Ectodermal cell (in vitro differentiated cells): ENCODE results near the gene ZNF263.
A peak's percentile ranks its signal among the peaks of the same experiment; 100 is the strongest.

ENCODE experiments used
- H3K27ac ChIP-seq: 2 replicates; pipeline ENCODE4 v1.7.0; 2013; ENCODE audit warnings: mild to moderate bottlenecking, low read depth, low read length; ENCODE audit not compliant: insufficient read depth, poor library complexity, severe bottlenecking
- H3K27me3 ChIP-seq: 2 replicates; pipeline ENCODE4 v1.7.0; 2013; ENCODE audit warnings: mild to moderate bottlenecking, low read length; ENCODE audit not compliant: insufficient read depth, control insufficient read depth, poor library complexity, severe bottlenecking
- H3K36me3 ChIP-seq: one replicate; pipeline ENCODE4 v1.7.0; 2013; ENCODE audit warnings: low read length; ENCODE audit not compliant: control insufficient read depth, insufficient read depth
- H3K4me1 ChIP-seq: one replicate; pipeline ENCODE4 v1.7.0; 2013; ENCODE audit warnings: low read length; ENCODE audit not compliant: control insufficient read depth, insufficient read depth
- H3K4me3 ChIP-seq: 2 replicates; pipeline ENCODE4 v1.7.0; 2013; ENCODE audit warnings: low read depth, low read length, control low read depth; ENCODE audit not compliant: insufficient read depth
- H3K9me3 ChIP-seq: 2 replicates; pipeline ENCODE4 v1.7.0; 2013; ENCODE audit warnings: mild to moderate bottlenecking, low read length, moderate library complexity; ENCODE audit not compliant: control insufficient read depth
- WGBS, 2 experiments: methylation state at CpG; one replicate each; pipeline ENCODE4 v1.1.7; 2013; ENCODE audit warnings: missing lambda C conversion rate in 2 of 2; 5-methylcytosine and 5-hydroxymethylcytosine counted together

Gene ZNF263

GRCh38 chr16:3285131-3285530, 1.8 kb downstream of the ZNF263 start:
- Histone ChIP-seq H3K4me1 (peaks cover 12% of the 10 kb centered on the region), H3K9me3 (peaks cover 15% of the 10 kb centered on the region), H3K36me3 (peaks cover 51% of the 10 kb centered on the region), H3K27ac (no peak overlapping the region), H3K27me3 (no peaks in the 10 kb centered on the region), H3K4me3 (peak overlapping the region; percentile 96)
- WGBS, 2 experiments: 73 to 74% methylated on average over 6 of the region's 6 CpGs

- Histone ChIP-seq H3K4me1 (peaks cover 2% of the 10 kb centered on the region), H3K4me3 (no peak overlapping the region), H3K27me3 (no peaks in the 10 kb centered on the region), H3K27ac (no peak overlapping the region), H3K36me3 (peaks cover 78% of the 10 kb centered on the region), H3K9me3 (peaks cover 21% of the 10 kb centered on the region)
- WGBS, 2 experiments: 95 to 97% methylated on average over 16 of the region's 16 CpGs
Observed at GRCh38 chr16:3289998-3290673, 6.8 kb downstream of the ZNF263 start.

GRCh38 chr16:3292604-3293003, 9.3 kb downstream of the ZNF263 start:
- peaks cover 65% of the 10 kb centered on the region for H3K36me3 ChIP-seq
- WGBS, 2 experiments: 94 to 97% methylated on average over 3 of the region's 3 CpGs

GRCh38 chr16:3295209-3295608, 11.9 kb downstream of the ZNF263 start:
- Histone ChIP-seq H3K4me3 (no peak overlapping the region), H3K27ac (no peak overlapping the region), H3K27me3 (no peaks in the 10 kb centered on the region), H3K36me3 (peaks cover 40% of the 10 kb centered on the region), H3K9me3 (peaks cover 6% of the 10 kb centered on the region), H3K4me1 (no peaks in the 10 kb centered on the region)
- WGBS, 2 experiments: 95 to 96% methylated on average over 45 of the region's 45 CpGs

More at GRCh38 chr16:3292604-3293003, 9.3 kb downstream of the ZNF263 start:
- no peak overlapping the region for H3K27ac ChIP-seq
- no peaks in the 10 kb centered on the region for H3K27me3 ChIP-seq
- no peak overlapping the region for H3K4me3 ChIP-seq
- peaks cover 19% of the 10 kb centered on the region for H3K9me3 ChIP-seq
- H3K4me1 ChIP-seq: no peaks in the 10 kb centered on the region

GRCh38 chr16:3295783-3296182, 12.5 kb downstream of the ZNF263 start:
- Histone ChIP-seq H3K36me3 (peaks cover 39% of the 10 kb centered on the region), H3K4me1 (no peaks in the 10 kb centered on the region), H3K9me3 (peaks cover 3% of the 10 kb centered on the region), H3K27ac (no peak overlapping the region), H3K4me3 (no peak overlapping the region), H3K27me3 (no peaks in the 10 kb centered on the region)
- 93 to 94% methylated on average over 13 of the region's 13 CpGs for WGBS, 2 experiments

- WGBS, 2 experiments: 90 to 91% methylated on average over 4 of the region's 4 CpGs
- Histone ChIP-seq H3K4me1 (peaks cover 2% of the 10 kb centered on the region), H3K27ac (no peak overlapping the region), H3K4me3 (peak overlapping the region; percentile 54), H3K36me3 (peaks cover 27% of the 10 kb centered on the region), H3K9me3 (peaks cover 12% of the 10 kb centered on the region), H3K27me3 (peaks cover 7% of the 10 kb centered on the region)
Observed at GRCh38 chr16:3304370-3304769, 21.1 kb downstream of the ZNF263 start.

- H3K9me3 ChIP-seq: peaks cover 12% of the 10 kb centered on the region
- peaks cover 7% of the 10 kb centered on the region for H3K27me3 ChIP-seq
- 3 to 4% methylated on average over 103 of the region's 103 CpGs for WGBS, 2 experiments
- peak within 1 kb of the TSS; percentile 45 for H3K27ac ChIP-seq
- peaks cover 2% of the 10 kb centered on the region for H3K4me1 ChIP-seq
- H3K36me3 ChIP-seq: peaks cover 32% of the 10 kb centered on the region
- peak within 1 kb of the TSS; percentile 54 for H3K4me3 ChIP-seq
Observed at GRCh38 chr16:3305109-3306068, 22.1 kb downstream of the ZNF263 start, which contains the start of the genes TIGD7 and ZNF75A. Gene TIGD7, minus strand, starts transcription at chr16:3305430. Its CDS starts 4,816 bp downstream, at chr16:3300614. Gene ZNF75A, plus strand, starts transcription at chr16:3305497. Its CDS starts 2,932 bp downstream, at chr16:3308429.

- H3K36me3 ChIP-seq: peaks cover 25% of the 10 kb centered on the region
- H3K27me3 ChIP-seq: peaks cover 7% of the 10 kb centered on the region
- H3K4me3 ChIP-seq: peak overlapping the region; percentile 54
- H3K9me3 ChIP-seq: peaks cover 12% of the 10 kb centered on the region
- peaks cover 2% of the 10 kb centered on the region for H3K4me1 ChIP-seq
- WGBS, 2 experiments: 80 to 81% methylated on average over 11 of the region's 11 CpGs
- no peak overlapping the region for H3K27ac ChIP-seq
Observed at GRCh38 chr16:3306078-3306477, 22.8 kb downstream of the ZNF263 start.

GRCh38 chr16:3311496-3311895, 28.2 kb downstream of the ZNF263 start:
- H3K9me3 ChIP-seq: peaks cover 4% of the 10 kb centered on the region
- H3K27me3 ChIP-seq: no peaks in the 10 kb centered on the region
- no peak overlapping the region for H3K4me3 ChIP-seq
- 92 to 94% methylated on average over 4 of the region's 4 CpGs for WGBS, 2 experiments
- H3K36me3 ChIP-seq: peaks cover 58% of the 10 kb centered on the region
- H3K27ac ChIP-seq: no peak overlapping the region
- no peaks in the 10 kb centered on the region for H3K4me1 ChIP-seq
